Thyroid gland (tissue), 4 donors: ENCODE data around the gene AGPAT2. TPM values are rescaled to one million over a fixed set of nuclear protein-coding genes. Genes with fewer than 3 reads are reported as not detected.

Experiments used
- DNase-seq, 2 donors: peaks; one replicate each; pipeline ENCODE4 v3.0.0-alpha.2; 2019
- H3K27ac ChIP-seq, 3 donors: fragments of 200-600 bp; sonication (generic); 1 replicate in 2 of 3; 2 replicates in 1 of 3; pipeline ENCODE4 v1.5.1; 2016 to 2019; ENCODE audit warnings: mild to moderate bottlenecking in 1 of 3, moderate library complexity in 1 of 3
- H3K27me3 ChIP-seq: fragments of 200-600 bp; sonication (generic); one replicate; pipeline ENCODE4 v1.5.1; 2019
- H3K36me3 ChIP-seq, 2 donors: fragments of 200-600 bp; sonication (generic); one replicate each; pipeline ENCODE4 v1.5.1; 2016 to 2019
- H3K4me1 ChIP-seq, 2 donors: fragments of 200-600 bp; sonication (generic); one replicate each; pipeline ENCODE4 v1.5.1; 2017 to 2019
- H3K4me3 ChIP-seq, 3 donors: fragments of 200-600 bp; sonication (generic); replicated peaks in 1 of 3; 1 replicate in 2 of 3; 2 replicates in 1 of 3; pipeline ENCODE4 v1.5.1; 2016; ENCODE audit warnings: mild to moderate bottlenecking in 1 of 3
- H3K9me3 ChIP-seq: fragments of 200-600 bp; sonication (generic); one replicate; pipeline ENCODE4 v1.5.1; 2017
- CTCF ChIP-seq, 6 experiments: fragments of 200-600 bp in 3 of 6; fragments of 450-650 bp in 3 of 6; sonication (generic) in 3 of 6; IDR thresholded peaks; one replicate each; pipeline ENCODE4 v1.5.1; 2016 to 2019; ENCODE audit warnings: antibody characterized with exemption in 6 of 6, mild to moderate bottlenecking in 2 of 6, inconsistent platforms in 1 of 6, moderate library complexity in 1 of 6
- POLR2A ChIP-seq, 2 donors: fragments of 450-650 bp; IDR thresholded peaks; one replicate each; pipeline ENCODE4 v1.6.1; 2017; ENCODE audit warnings: antibody characterized with exemption in 2 of 2, mild to moderate bottlenecking in 2 of 2, moderate library complexity in 1 of 2
- WGBS, 2 donors: methylation state at CpG; one replicate each; pipeline ENCODE4 v1.1.5; 2017; 5-methylcytosine and 5-hydroxymethylcytosine counted together
- intact Hi-C: fragments of 100-400 bp; cut with DNase I; formaldehyde crosslinking; loops from one replicate; pipeline ENCODE4 v1.15.1; 2023
- total RNA-seq, 4 donors: library from RNA; depleted of rRNA; stranded (reverse); fragments of >200 nt; gene quantifications; one replicate each; pipeline ENCODE4 v1.2.3, GENCODE V29; 2016

Gene AGPAT2
- total RNA-seq, 4 donors from 2014 or later, result 58.6 to 78.7 (median 72.0) TPM

- Histone ChIP-seq H3K9me3 (no peaks in the 10 kb centered on the region), H3K27me3 (no peaks in the 10 kb centered on the region), H3K4me3 (no peak overlapping the region), H3K27ac (no peak overlapping the region), H3K4me1 (peaks cover 0 to 4% of the 10 kb centered on the region in 2 donors), H3K36me3 (peaks cover 8 to 9% of the 10 kb centered on the region in 2 donors)
- TF ChIP-seq POLR2A (IDR thresholded peaks at IDR 0.05) (no peak), CTCF (IDR thresholded peaks at IDR 0.05) (no peak)
- DNase-seq, result no peak
- WGBS, 2 donors, result 86 to 91% methylated on average over 6 of the region's 6 CpGs
- intact Hi-C loops, result no loop called here
Measured at GRCh38 chr9:136678624-136679023, 8.6 kb downstream of the AGPAT2 start.

- Histone ChIP-seq H3K4me1 (peaks cover 0 to 4% of the 10 kb centered on the region in 2 donors), H3K4me3 (no peak overlapping the region), H3K36me3 (peaks cover 8 to 9% of the 10 kb centered on the region in 2 donors), H3K27me3 (no peaks in the 10 kb centered on the region), H3K27ac (no peak overlapping the region), H3K9me3 (no peaks in the 10 kb centered on the region)
- no peak for DNase-seq
- intact Hi-C loops, result no loop called here
- 93 to 94% methylated on average over 15 of the region's 15 CpGs for WGBS, 2 donors
- TF ChIP-seq CTCF (IDR thresholded peaks at IDR 0.05), result no peak
- TF ChIP-seq POLR2A (IDR thresholded peaks at IDR 0.05), result no peak
Measured at GRCh38 chr9:136678034-136678433, 9.2 kb downstream of the AGPAT2 start.

- Histone ChIP-seq H3K27me3 (no peaks in the 10 kb centered on the region), H3K27ac (no peak overlapping the region), H3K36me3 (peaks cover 8 to 9% of the 10 kb centered on the region in 2 donors), H3K4me1 (peaks cover 0 to 4% of the 10 kb centered on the region in 2 donors), H3K4me3 (no peak overlapping the region), H3K9me3 (no peaks in the 10 kb centered on the region)
- TF ChIP-seq POLR2A (IDR thresholded peaks at IDR 0.05) (no peak), CTCF (IDR thresholded peaks at IDR 0.05) (no peak)
- 94 to 95% methylated on average over 26 to 37 of the region's 46 CpGs for WGBS, 2 donors
- intact Hi-C loops, result no loop called here
- no peak for DNase-seq
Measured at GRCh38 chr9:136676920-136677686, 10.2 kb downstream of the AGPAT2 start.

- H3K4me3 ChIP-seq, result no peak overlapping the region
- TF ChIP-seq CTCF (IDR thresholded peaks at IDR 0.05) (no peak), POLR2A (IDR thresholded peaks at IDR 0.05) (no peak)
- DNase-seq, result no peak
- H3K27me3 ChIP-seq, result no peaks in the 10 kb centered on the region
- H3K9me3 ChIP-seq, result no peaks in the 10 kb centered on the region
- peaks cover 0 to 4% of the 10 kb centered on the region in 2 donors for H3K4me1 ChIP-seq
- peaks cover 8 to 9% of the 10 kb centered on the region in 2 donors for H3K36me3 ChIP-seq
- intact Hi-C loops, result no loop called here
- 95 to 96% methylated on average over 5 to 11 of the region's 13 CpGs for WGBS, 2 donors
- H3K27ac ChIP-seq, result no peak overlapping the region
Measured at GRCh38 chr9:136676297-136676794, 10.9 kb downstream of the AGPAT2 start.
